ENCODE measurements around the gene ATP5ME. TPM values are rescaled to one million over a fixed set of nuclear protein-coding genes. Genes with fewer than 3 reads are reported as not detected.
A peak's percentile ranks its signal among the peaks of the same experiment; 100 is the strongest.

ATP5ME gene
- polyA plus RNA-seq, 3 donors, result 163 to 397 (median 367) TPM

GRCh38 chr4:703336-704197 is 29.5 kb upstream of the ATP5ME start:
- Histone ChIP-seq H3K27ac (ENCODE audit: low read depth in 1 of 2, low read length in 2 of 2) (no peak overlapping the region), H3K4me1 (ENCODE audit: control insufficient read depth in 1 of 2, insufficient read depth in 2 of 2, low read length in 2 of 2) (peaks cover 46 to 60% of the 10 kb centered on the region in 2 donors), H3K36me3 (replicated peaks in 1 of 2; ENCODE audit: control insufficient read depth in 1 of 2, insufficient read depth in 2 of 2, low read length in 2 of 2) (no peaks in the 10 kb centered on the region), H3K4me3 (replicated peaks in 1 of 3; ENCODE audit: low read depth in 2 of 3, low read length in 3 of 3) (no peak overlapping the region), H3K79me2 (ENCODE audit: insufficient read depth, low read length) (peaks cover 30% of the 10 kb centered on the region), H3K4me2 (replicated peaks; ENCODE audit: extremely low read depth, low read length, poor library complexity, severe bottlenecking) (no peak overlapping the region), H3K9me3 (replicated peaks in 1 of 2; ENCODE audit: control insufficient read depth in 1 of 2, insufficient read depth in 1 of 2, low read length in 2 of 2) (no peaks in the 10 kb centered on the region), H3K27me3 (ENCODE audit: control insufficient read depth in 2 of 2, insufficient read depth in 2 of 2, low read length in 2 of 2) (no peaks in the 10 kb centered on the region), H4K20me1 (ENCODE audit: insufficient read depth, low read length) (peaks cover 14% of the 10 kb centered on the region), H2AFZ (ENCODE audit: insufficient read depth, low read depth, low read length, poor library complexity, severe bottlenecking) (no peak overlapping the region), H3K9ac (ENCODE audit: insufficient read depth, low read length, poor library complexity, severe bottlenecking) (no peak overlapping the region)
- no peak for DNase-seq
- TF ChIP-seq CTCF (IDR thresholded peaks at IDR 0.05), result no peak
- H3K4me1 Mint-ChIP-seq, result peaks cover 30% of the 10 kb centered on the region
- peak overlapping the region in 1 of 7 donors; percentile 18 for H3K27ac Mint-ChIP-seq
- intact Hi-C loops (cut with micrococcal nuclease), result loop anchor here in 1 of 2 donors (2.0 kb wide), 1 partner anchor 15 kb away; the partner anchor contains the start of gene SLC49A3
- 85% methylated on average over 4 of the region's 10 CpGs for WGBS (ENCODE audit: insufficient coverage)
- H3K27me3 Mint-ChIP-seq (ENCODE audit: low read depth in 3 of 3), result peaks cover 0 to 4% (median 2%) of the 10 kb centered on the region in 3 donors
- H3K4me3 Mint-ChIP-seq, result no peak overlapping the region
- H3K9me3 Mint-ChIP-seq, result peaks cover 0 to under 1% (median 0%) of the 10 kb centered on the region in 7 donors
- no peaks in the 10 kb centered on the region for H3K36me3 Mint-ChIP-seq

GRCh38 chr4:702618-703048 is 28.6 kb upstream of the ATP5ME start:
- no peak overlapping the region for H3K4me2 ChIP-seq (replicated peaks; ENCODE audit: extremely low read depth, low read length, poor library complexity, severe bottlenecking)
- no peak overlapping the region for H2AFZ ChIP-seq (ENCODE audit: insufficient read depth, low read depth, low read length, poor library complexity, severe bottlenecking)
- H3K27ac Mint-ChIP-seq, result peak overlapping the region in 1 of 7 donors; percentile 68
- no peak for DNase-seq
- WGBS (ENCODE audit: insufficient coverage), result 96% methylated on average over 6 of the region's 7 CpGs
- no peak overlapping the region for H3K27ac ChIP-seq (ENCODE audit: low read depth in 1 of 2, low read length in 2 of 2)
- H3K79me2 ChIP-seq (ENCODE audit: insufficient read depth, low read length), result peaks cover 22% of the 10 kb centered on the region
- no peaks in the 10 kb centered on the region for H3K36me3 Mint-ChIP-seq
- H4K20me1 ChIP-seq (ENCODE audit: insufficient read depth, low read length), result peaks cover 5% of the 10 kb centered on the region
- peaks cover 0 to 3% (median 0%) of the 10 kb centered on the region in 7 donors for H3K9me3 Mint-ChIP-seq
- no peaks in the 10 kb centered on the region for H3K27me3 ChIP-seq (ENCODE audit: control insufficient read depth in 2 of 2, insufficient read depth in 2 of 2, low read length in 2 of 2)
- H3K27me3 Mint-ChIP-seq (ENCODE audit: low read depth in 3 of 3), result peaks cover 0 to 4% (median 2%) of the 10 kb centered on the region in 3 donors
- TF ChIP-seq CTCF (IDR thresholded peaks at IDR 0.05), result no peak
- H3K9ac ChIP-seq (ENCODE audit: insufficient read depth, low read length, poor library complexity, severe bottlenecking), result no peak overlapping the region
- no peaks in the 10 kb centered on the region for H3K9me3 ChIP-seq (replicated peaks in 1 of 2; ENCODE audit: control insufficient read depth in 1 of 2, insufficient read depth in 1 of 2, low read length in 2 of 2)
- H3K4me3 Mint-ChIP-seq, result no peak overlapping the region
- H3K4me1 ChIP-seq (ENCODE audit: control insufficient read depth in 1 of 2, insufficient read depth in 2 of 2, low read length in 2 of 2), result peaks cover 39 to 53% of the 10 kb centered on the region in 2 donors
- H3K4me1 Mint-ChIP-seq, result peaks cover 25% of the 10 kb centered on the region
- intact Hi-C loops (cut with micrococcal nuclease), result no loop called here
- no peaks in the 10 kb centered on the region for H3K36me3 ChIP-seq (replicated peaks in 1 of 2; ENCODE audit: control insufficient read depth in 1 of 2, insufficient read depth in 2 of 2, low read length in 2 of 2)
- H3K4me3 ChIP-seq (replicated peaks in 1 of 3; ENCODE audit: low read depth in 2 of 3, low read length in 3 of 3), result no peak overlapping the region
